ENCODE measurements around the gene HERPUD2. TPM values are rescaled to one million over a fixed set of nuclear protein-coding genes. Genes with fewer than 3 reads are reported as not detected.

HERPUD2 gene
- total RNA-seq, 1 experiment from 2014 or later = 11.7 TPM

GRCh38 chr7:35605760-35606159 is 89.2 kb downstream of the HERPUD2 start:
- no peak overlapping the region for H3K9ac ChIP-seq (ENCODE audit: low read length)
- H3K79me2 ChIP-seq (ENCODE audit: low read length) = no peaks in the 10 kb centered on the region
- no peaks in the 10 kb centered on the region for H3F3A ChIP-seq (ENCODE audit: low read length, unreplicated experiment)
- H2AFZ ChIP-seq (ENCODE audit: low read length) = no peak overlapping the region
- H4K20me1 ChIP-seq (ENCODE audit: low read length) = no peaks in the 10 kb centered on the region
- no peak overlapping the region for H3K4me3 ChIP-seq (ENCODE audit: low read length)
- ATAC-seq = peak; percentile 55
- ChIA-PET POLR2A (ENCODE audit: unreplicated experiment) (no interaction called here), CTCF (no interaction called here)
- intact Hi-C loops (cut with micrococcal nuclease) = no loop called here
- no peaks in the 10 kb centered on the region for H3K36me3 ChIP-seq (ENCODE audit: low read depth, low read length)
- H3K9me3 ChIP-seq (ENCODE audit: low read length) = no peaks in the 10 kb centered on the region
- TF ChIP-seq CTCF (conservative IDR thresholded peaks at IDR 0.05; ENCODE audit: low read depth, low read length) (no peak), EZH2phosphoT487 (IDR thresholded peaks at IDR 0.05; ENCODE audit: borderline replicate concordance, low read length) (no peak), EZH2 (IDR thresholded peaks at IDR 0.05; ENCODE audit: low read length, unreplicated experiment) (no peak)
- no peaks in the 10 kb centered on the region for H3K27me3 ChIP-seq (ENCODE audit: low read length)
- H3K27ac ChIP-seq (ENCODE audit: low read length) = no peak overlapping the region
- no peaks in the 10 kb centered on the region for H3K4me1 ChIP-seq (ENCODE audit: insufficient read depth, low read length)
- no peak overlapping the region for H3K4me2 ChIP-seq (ENCODE audit: low read length)
- H3K9me2 ChIP-seq (replicated peaks; ENCODE audit: low read length) = no peaks in the 10 kb centered on the region
- peak; percentile 31 for DNase-seq
- no TSS peak for BruUV-seq (replicated peaks)

GRCh38 chr7:35604595-35604994 is 90.3 kb downstream of the HERPUD2 start:
- POLR2A ChIA-PET (ENCODE audit: unreplicated experiment) = no interaction called here
- TF ChIP-seq CTCF (conservative IDR thresholded peaks at IDR 0.05; ENCODE audit: low read depth, low read length) = no peak
- TF ChIP-seq EZH2 (IDR thresholded peaks at IDR 0.05; ENCODE audit: low read length, unreplicated experiment) = no peak
- Histone ChIP-seq H3K9me3 (ENCODE audit: low read length) (no peaks in the 10 kb centered on the region), H4K20me1 (ENCODE audit: low read length) (no peaks in the 10 kb centered on the region), H3K79me2 (ENCODE audit: low read length) (no peaks in the 10 kb centered on the region), H3K27me3 (ENCODE audit: low read length) (no peaks in the 10 kb centered on the region), H3K4me2 (ENCODE audit: low read length) (no peak overlapping the region), H3K9me2 (replicated peaks; ENCODE audit: low read length) (no peaks in the 10 kb centered on the region), H2AFZ (ENCODE audit: low read length) (no peak overlapping the region), H3K4me1 (ENCODE audit: insufficient read depth, low read length) (no peaks in the 10 kb centered on the region), H3K4me3 (ENCODE audit: low read length) (no peak overlapping the region), H3K27ac (ENCODE audit: low read length) (no peak overlapping the region), H3K36me3 (ENCODE audit: low read depth, low read length) (no peaks in the 10 kb centered on the region), H3K9ac (ENCODE audit: low read length) (no peak overlapping the region), H3F3A (ENCODE audit: low read length, unreplicated experiment) (no peaks in the 10 kb centered on the region)
- CTCF ChIA-PET = no interaction called here
- intact Hi-C loops (cut with micrococcal nuclease) = no loop called here
- no peak for DNase-seq
- BruUV-seq (replicated peaks) = no TSS peak
- no peak for ATAC-seq

GRCh38 chr7:35599645-35600044 is 95.3 kb downstream of the HERPUD2 start:
- intact Hi-C loops (cut with micrococcal nuclease) = no loop called here
- Histone ChIP-seq H3K4me3 (ENCODE audit: low read length) (no peak overlapping the region), H3K36me3 (ENCODE audit: low read depth, low read length) (no peaks in the 10 kb centered on the region), H3K79me2 (ENCODE audit: low read length) (no peaks in the 10 kb centered on the region), H3K27ac (ENCODE audit: low read length) (no peak overlapping the region), H3K27me3 (ENCODE audit: low read length) (no peaks in the 10 kb centered on the region), H4K20me1 (ENCODE audit: low read length) (no peaks in the 10 kb centered on the region), H3K9me2 (replicated peaks; ENCODE audit: low read length) (no peaks in the 10 kb centered on the region), H3F3A (ENCODE audit: low read length, unreplicated experiment) (no peaks in the 10 kb centered on the region), H3K9ac (ENCODE audit: low read length) (no peak overlapping the region), H3K4me1 (ENCODE audit: insufficient read depth, low read length) (peaks cover 5% of the 10 kb centered on the region; the same call in 1 of the 2 replicates), H3K4me2 (ENCODE audit: low read length) (no peak overlapping the region), H3K9me3 (ENCODE audit: low read length) (no peaks in the 10 kb centered on the region), H2AFZ (ENCODE audit: low read length) (no peak overlapping the region)
- no TSS peak for BruUV-seq (replicated peaks)
- no peak for ATAC-seq
- no peak for DNase-seq
- ChIA-PET POLR2A (ENCODE audit: unreplicated experiment) (no interaction called here), CTCF (no interaction called here)
- TF ChIP-seq EZH2phosphoT487 (IDR thresholded peaks at IDR 0.05; ENCODE audit: borderline replicate concordance, low read length) = no peak
- no peak for TF ChIP-seq CTCF (conservative IDR thresholded peaks at IDR 0.05; ENCODE audit: low read depth, low read length)
- no peak for TF ChIP-seq EZH2 (IDR thresholded peaks at IDR 0.05; ENCODE audit: low read length, unreplicated experiment)

All from PC-3 (cell line).